Activated naive CD4-positive, alpha-beta T cell treated with anti-CD3 and anti-CD28 coated beads, Interleukin-2, amount 50 U/mL, for 24 hours (primary cell): ENCODE data around the gene CRTC3.

ENCODE experiments used
- H3K27ac Mint-ChIP-seq: one replicate; pipeline ENCODE4 v1.8.0; 2021; ENCODE audit warnings: mild to moderate bottlenecking, mixed read lengths
- H3K27me3 Mint-ChIP-seq: one replicate; pipeline ENCODE4 v1.8.0; 2021; ENCODE audit warnings: mixed read lengths
- H3K36me3 Mint-ChIP-seq: one replicate; pipeline ENCODE4 v1.8.0; 2021; ENCODE audit warnings: mixed read lengths
- H3K4me1 Mint-ChIP-seq: one replicate; pipeline ENCODE4 v1.8.0; 2021; ENCODE audit warnings: mixed read lengths
- H3K4me3 Mint-ChIP-seq: one replicate; pipeline ENCODE4 v1.8.0; 2021; ENCODE audit warnings: mild to moderate bottlenecking, mixed read lengths
- H3K9me3 Mint-ChIP-seq: one replicate; pipeline ENCODE4 v1.8.0; 2021; ENCODE audit warnings: mixed read lengths

The CRTC3 gene, protein sequence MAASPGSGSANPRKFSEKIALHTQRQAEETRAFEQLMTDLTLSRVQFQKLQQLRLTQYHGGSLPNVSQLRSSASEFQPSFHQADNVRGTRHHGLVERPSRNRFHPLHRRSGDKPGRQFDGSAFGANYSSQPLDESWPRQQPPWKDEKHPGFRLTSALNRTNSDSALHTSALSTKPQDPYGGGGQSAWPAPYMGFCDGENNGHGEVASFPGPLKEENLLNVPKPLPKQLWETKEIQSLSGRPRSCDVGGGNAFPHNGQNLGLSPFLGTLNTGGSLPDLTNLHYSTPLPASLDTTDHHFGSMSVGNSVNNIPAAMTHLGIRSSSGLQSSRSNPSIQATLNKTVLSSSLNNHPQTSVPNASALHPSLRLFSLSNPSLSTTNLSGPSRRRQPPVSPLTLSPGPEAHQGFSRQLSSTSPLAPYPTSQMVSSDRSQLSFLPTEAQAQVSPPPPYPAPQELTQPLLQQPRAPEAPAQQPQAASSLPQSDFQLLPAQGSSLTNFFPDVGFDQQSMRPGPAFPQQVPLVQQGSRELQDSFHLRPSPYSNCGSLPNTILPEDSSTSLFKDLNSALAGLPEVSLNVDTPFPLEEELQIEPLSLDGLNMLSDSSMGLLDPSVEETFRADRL

DNA sequence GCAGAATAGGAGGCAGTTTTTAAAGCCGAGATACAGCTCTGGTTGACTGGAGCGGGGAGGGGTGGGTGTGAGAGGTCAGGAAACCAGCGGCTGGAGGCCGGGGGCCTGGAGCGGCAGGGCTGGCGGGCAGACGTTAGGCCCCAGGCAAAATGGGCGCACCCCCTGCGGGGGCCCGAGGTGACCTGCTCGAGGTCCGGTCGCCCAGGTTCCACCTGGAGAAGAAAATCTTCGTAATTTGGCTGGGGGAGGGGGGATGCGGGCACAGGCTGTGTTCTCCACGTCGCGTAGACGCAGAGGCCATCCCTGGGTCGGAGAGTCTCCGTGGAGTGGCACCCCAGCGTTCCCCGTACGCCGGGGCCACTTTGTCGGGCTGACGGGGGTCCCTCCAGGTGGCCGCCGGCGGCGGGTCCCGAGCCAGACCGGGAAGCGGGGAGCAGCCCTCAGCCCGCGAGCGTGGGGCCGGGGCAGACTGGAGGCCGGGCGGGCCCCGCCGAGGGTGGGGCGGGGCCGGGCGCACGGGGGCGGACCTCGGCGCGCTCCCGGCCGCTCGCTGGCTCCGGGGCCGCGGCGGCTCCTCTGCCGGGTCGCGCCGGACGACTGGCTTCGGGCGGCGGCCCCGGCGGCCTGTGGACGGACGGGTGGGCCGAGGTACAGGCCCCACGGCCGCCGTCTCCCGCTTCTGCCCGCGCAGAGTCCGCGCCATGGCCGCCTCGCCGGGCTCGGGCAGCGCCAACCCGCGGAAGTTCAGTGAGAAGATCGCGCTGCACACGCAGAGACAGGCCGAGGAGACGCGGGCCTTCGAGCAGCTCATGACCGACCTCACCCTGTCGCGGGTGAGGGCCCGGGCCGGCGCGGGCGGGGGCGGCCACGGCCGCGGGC lies at the start of gene CRTC3:
Gene CRTC3 (plus strand): TSS at position 553 of the 879 bp plus-strand sequence. CDS start 149 bp downstream, at position 702.
- Mint-ChIP-seq H3K9me3 (no peaks in the 10 kb centered on the region), H3K36me3 (peaks cover 2% of the 10 kb centered on the region), H3K4me3 (peak within 1 kb of the TSS; percentile 95), H3K27me3 (no peaks in the 10 kb centered on the region), H3K4me1 (peaks cover 46% of the 10 kb centered on the region), H3K27ac (peak within 1 kb of the TSS; percentile 97)

DNA sequence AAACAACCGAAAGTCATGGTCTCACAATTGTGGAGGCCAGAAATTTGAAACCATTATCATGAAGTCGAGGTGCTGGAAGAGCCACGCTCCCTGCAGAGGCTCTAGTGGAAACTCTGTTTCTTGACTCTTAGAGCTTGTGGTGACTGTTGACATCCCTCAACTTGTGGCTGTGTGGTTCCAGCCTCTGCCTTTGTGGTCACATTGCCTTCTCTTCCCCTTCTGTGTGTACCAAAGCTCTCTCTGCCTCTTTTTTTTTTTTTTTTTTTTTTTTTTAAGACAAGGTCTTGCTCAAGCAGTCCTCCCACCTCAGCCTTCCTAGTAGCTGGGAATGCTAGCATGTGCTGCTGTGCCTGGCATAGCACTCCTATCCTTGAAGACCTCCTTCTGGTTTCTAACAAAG lies 48.7 kb upstream of the CRTC3 start:
- H3K9me3 Mint-ChIP-seq: no peaks in the 10 kb centered on the region
- H3K36me3 Mint-ChIP-seq: peaks cover 17% of the 10 kb centered on the region
- peaks cover 29% of the 10 kb centered on the region for H3K4me1 Mint-ChIP-seq
- no peak overlapping the region for H3K27ac Mint-ChIP-seq
- no peak overlapping the region for H3K4me3 Mint-ChIP-seq
- H3K27me3 Mint-ChIP-seq: no peaks in the 10 kb centered on the region

DNA sequence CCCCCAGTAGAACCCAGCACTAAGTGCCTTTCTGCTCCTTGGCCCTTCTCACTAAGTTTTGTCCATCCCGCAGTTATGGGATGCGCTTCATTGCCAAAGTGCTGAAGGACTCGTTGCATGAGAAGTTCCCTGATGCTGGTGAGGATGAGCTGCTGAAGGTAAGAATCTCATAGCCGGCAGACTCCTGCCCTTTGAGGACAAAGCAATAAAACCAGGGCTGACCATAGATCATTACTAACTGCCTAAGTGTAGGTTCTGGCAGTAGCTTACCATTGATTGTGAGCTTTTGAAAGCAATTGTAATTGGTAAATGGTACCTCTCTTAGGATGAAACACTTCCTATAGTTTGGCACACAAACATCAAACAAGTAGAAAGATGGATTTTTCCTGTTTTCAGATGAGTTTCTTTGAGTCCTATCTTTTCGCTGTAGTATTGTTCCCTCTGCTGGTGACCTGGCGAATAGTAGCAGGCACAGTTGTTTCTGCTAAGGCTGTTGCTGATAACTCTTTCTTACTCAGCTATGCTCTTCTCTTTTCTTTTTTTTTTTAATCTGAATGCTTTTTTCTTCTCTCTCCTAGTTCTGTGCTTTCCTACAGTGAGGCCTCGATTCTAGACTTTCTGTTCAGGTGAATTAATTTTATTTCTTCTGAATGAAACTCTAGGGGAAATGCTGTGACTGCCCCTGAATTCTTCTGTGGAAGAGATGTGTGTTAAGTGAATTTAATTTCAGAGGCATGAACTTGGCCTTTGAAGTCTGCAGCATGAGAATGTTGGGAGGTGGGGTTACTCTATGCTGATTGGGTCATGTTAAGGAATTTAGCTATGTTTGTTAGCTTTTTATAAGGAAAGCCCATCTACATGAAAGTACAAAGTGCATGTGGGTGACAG lies 47.4 kb upstream of the CRTC3 start:
- Mint-ChIP-seq H3K9me3 (no peaks in the 10 kb centered on the region), H3K27ac (no peak overlapping the region), H3K27me3 (no peaks in the 10 kb centered on the region), H3K4me1 (peaks cover 29% of the 10 kb centered on the region), H3K36me3 (peaks cover 23% of the 10 kb centered on the region), H3K4me3 (no peak overlapping the region)

DNA sequence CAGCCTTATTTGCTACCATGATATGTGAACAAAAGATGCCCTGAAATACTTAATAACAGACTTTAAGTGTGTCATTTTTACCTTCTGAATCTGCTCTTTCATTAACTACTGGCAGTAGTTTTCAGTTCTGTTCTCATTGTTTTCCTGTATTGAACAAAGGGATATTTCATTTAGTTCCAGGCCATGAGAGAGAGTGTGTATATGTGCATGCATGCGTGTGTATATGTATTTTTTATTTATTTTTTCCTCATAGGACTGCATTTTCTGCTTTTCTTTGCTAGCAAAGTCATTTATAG lies 46.8 kb upstream of the CRTC3 start:
- Mint-ChIP-seq H3K36me3 (peaks cover 24% of the 10 kb centered on the region), H3K27me3 (no peaks in the 10 kb centered on the region), H3K9me3 (no peaks in the 10 kb centered on the region), H3K27ac (no peak overlapping the region), H3K4me1 (peaks cover 29% of the 10 kb centered on the region), H3K4me3 (no peak overlapping the region)

DNA sequence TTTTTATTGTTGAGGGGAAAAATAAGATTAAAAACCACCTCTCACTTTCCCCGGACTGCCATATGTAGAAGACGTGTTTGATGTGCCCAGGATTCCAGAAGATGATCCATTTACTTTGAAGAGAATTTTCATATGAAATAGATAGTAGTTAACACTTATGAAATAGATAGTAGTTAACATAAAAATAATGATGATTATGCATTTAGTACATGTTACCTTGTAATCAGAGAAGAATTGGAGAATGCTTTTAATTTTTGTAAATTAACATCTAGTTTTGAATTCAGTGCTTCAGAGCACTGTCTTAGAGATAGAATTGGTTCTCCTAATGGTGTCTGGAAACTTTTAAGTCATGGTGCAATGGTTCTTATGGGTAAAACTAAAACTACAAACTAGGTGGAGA lies 46.1 kb upstream of the CRTC3 start:
- Mint-ChIP-seq H3K4me3 (no peak overlapping the region), H3K9me3 (no peaks in the 10 kb centered on the region), H3K27me3 (no peaks in the 10 kb centered on the region), H3K27ac (no peak overlapping the region), H3K36me3 (peaks cover 24% of the 10 kb centered on the region), H3K4me1 (peaks cover 24% of the 10 kb centered on the region)

DNA sequence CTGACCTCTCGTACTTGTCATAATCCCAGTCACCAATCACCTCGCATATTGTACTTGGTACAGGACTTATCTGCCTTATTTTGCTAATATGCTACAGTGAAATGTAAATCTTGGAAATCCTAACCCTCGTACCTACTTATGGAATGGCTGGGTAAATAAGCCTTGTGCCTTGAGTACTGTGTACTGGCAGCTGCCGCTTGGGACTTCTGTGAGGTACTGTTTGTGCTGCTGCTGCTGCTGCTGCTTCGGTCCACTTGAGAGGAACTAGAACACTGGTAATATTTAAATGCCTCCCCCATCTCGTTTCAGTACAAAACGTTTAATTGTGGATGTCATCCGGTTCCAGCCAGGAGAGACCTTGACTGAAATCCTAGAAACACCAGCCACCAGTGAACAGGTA lies 42.5 kb upstream of the CRTC3 start:
- Mint-ChIP-seq H3K36me3 (peaks cover 34% of the 10 kb centered on the region), H3K9me3 (no peaks in the 10 kb centered on the region), H3K27ac (peak overlapping the region; percentile 46), H3K4me3 (no peak overlapping the region), H3K27me3 (no peaks in the 10 kb centered on the region), H3K4me1 (peaks cover 6% of the 10 kb centered on the region)

DNA sequence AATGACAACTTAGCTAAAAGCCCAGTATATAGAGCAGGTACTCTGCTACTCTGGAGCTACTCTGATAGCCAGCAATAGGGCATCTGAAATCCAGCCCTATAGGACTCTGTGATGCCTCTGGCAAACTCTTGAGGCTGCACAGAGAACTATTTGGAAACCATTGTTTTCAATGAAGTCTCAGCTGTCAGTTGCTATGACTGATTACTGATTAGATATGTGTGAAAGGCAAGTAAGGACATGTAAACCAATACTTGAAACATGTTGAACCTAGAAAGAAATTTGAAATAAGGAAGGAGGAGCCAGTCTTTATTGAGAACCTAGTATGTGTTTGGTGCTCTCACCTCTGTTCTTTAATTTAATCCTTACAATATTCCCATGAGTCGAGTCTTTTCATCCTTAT lies 40.2 kb upstream of the CRTC3 start:
- H3K27ac Mint-ChIP-seq: no peak overlapping the region
- no peaks in the 10 kb centered on the region for H3K27me3 Mint-ChIP-seq
- H3K4me3 Mint-ChIP-seq: no peak overlapping the region
- H3K4me1 Mint-ChIP-seq: peaks cover 18% of the 10 kb centered on the region
- no peaks in the 10 kb centered on the region for H3K9me3 Mint-ChIP-seq
- H3K36me3 Mint-ChIP-seq: peaks cover 34% of the 10 kb centered on the region

DNA sequence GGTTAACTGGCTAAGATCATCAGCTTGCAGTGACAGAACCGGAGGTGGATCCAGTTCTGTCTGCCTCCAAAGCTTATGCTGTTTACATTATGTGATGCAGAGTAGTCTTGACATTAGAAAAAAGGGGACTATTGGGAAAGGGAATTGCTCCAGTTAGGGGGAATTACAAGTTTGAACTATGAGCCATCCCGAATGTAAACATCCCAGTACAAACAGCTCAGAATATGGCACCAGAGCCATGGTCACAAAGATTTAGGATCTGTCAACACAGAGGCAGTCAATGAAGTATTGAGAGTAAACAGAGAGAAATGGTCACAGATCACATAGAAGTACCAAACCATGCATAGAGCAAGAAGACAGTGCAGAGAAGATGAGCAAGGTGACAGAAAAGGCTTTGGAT lies 39.8 kb upstream of the CRTC3 start:
- Mint-ChIP-seq H3K9me3 (no peaks in the 10 kb centered on the region), H3K27ac (peak overlapping the region; percentile 18)

DNA sequence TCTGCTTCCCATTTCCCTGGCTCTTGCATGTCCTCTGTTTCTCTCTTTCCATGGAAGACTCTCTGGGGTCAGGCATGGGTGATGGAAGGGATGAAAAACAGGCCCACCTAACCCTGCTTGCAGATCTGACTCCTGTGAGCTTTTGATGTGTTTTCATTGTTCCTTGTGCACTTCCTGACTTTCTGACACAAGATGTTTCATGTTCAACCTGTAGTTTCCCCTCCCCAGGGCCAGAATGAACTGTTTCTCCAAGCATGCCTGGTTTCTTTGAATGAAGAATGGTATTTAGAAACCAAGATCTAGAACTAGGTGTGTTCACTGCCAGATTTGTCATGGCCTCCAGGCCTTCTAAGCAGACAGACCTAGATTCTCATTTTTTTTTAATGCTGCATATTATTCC lies 36.1 kb upstream of the CRTC3 start:
- Mint-ChIP-seq H3K4me1 (peaks cover 18% of the 10 kb centered on the region), H3K36me3 (peaks cover 27% of the 10 kb centered on the region), H3K4me3 (no peak overlapping the region), H3K27me3 (no peaks in the 10 kb centered on the region), H3K9me3 (no peaks in the 10 kb centered on the region), H3K27ac (peak overlapping the region; percentile 75)

More for the DNA sequence above, 39.8 kb upstream of the CRTC3 start:
- no peak overlapping the region for H3K4me3 Mint-ChIP-seq
- H3K36me3 Mint-ChIP-seq: peaks cover 34% of the 10 kb centered on the region
- H3K4me1 Mint-ChIP-seq: peaks cover 18% of the 10 kb centered on the region
- H3K27me3 Mint-ChIP-seq: no peaks in the 10 kb centered on the region

DNA sequence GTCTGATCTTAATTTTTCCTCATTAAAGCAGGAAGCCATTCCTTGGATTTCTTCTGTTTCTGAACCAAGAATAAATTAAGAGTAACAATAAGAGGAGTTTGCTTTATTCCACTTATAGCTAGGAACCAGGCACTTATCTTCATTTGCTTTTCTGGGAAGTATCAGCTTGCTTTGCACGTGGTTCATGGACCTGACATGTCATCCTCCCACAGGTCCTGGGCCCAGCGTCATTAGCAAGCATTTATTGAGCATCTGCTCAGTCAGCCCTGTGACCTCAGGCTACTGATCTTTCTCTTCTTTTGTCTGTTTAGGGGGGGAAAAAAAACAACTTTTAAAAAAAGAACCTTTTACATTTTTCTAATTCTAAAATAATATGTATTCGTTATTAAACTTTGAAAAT lies 34.7 kb upstream of the CRTC3 start:
- Mint-ChIP-seq H3K27me3 (no peaks in the 10 kb centered on the region), H3K36me3 (peaks cover 28% of the 10 kb centered on the region), H3K4me3 (no peak overlapping the region), H3K4me1 (peaks cover 18% of the 10 kb centered on the region), H3K27ac (peak overlapping the region; percentile 17), H3K9me3 (no peaks in the 10 kb centered on the region)

DNA sequence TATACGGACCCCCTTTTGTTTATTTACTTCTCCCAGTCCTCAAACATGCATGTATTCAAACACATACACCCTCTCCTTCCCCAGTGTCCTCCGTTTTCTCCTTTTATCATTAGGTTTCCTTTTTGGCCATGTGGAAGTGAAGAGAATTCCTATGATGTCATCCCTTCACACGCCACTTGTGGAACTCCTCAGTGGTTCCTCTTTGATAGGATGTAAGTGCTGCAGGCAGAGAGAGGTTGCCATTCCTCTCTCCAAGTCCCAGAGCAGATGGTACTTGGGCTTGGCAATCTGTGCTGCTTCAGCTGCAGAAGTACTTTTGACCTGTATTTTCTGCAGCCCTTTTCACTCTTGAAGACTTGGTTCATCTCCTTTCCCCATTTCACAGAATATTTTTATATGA lies 32.9 kb upstream of the CRTC3 start:
- Mint-ChIP-seq H3K4me3 (no peak overlapping the region), H3K36me3 (peaks cover 23% of the 10 kb centered on the region)

DNA sequence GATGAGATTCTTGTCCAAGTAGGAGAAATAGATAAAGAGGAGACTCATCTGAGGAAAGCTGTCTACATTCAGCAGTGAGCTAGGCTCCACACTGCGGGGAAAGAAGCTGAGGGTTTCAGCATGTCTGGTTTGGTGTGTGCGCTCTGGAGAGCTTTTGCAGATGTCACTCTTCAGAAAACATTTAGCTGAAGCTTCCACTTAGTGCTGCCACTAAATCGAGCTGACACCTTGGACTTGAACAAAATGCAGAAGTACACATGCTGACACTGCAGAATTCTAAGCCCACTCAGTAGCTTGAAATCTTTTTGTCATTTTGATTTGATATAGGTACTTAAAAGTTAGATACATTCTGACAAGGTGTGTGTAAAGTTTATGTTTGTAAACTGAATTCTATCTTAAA lies 32.3 kb upstream of the CRTC3 start:
- peaks cover 24% of the 10 kb centered on the region for H3K36me3 Mint-ChIP-seq
- peaks cover 18% of the 10 kb centered on the region for H3K4me1 Mint-ChIP-seq
- H3K27ac Mint-ChIP-seq: no peak overlapping the region
- H3K27me3 Mint-ChIP-seq: no peaks in the 10 kb centered on the region
- H3K4me3 Mint-ChIP-seq: no peak overlapping the region
- H3K9me3 Mint-ChIP-seq: no peaks in the 10 kb centered on the region

More for the DNA sequence above, 32.9 kb upstream of the CRTC3 start:
- no peaks in the 10 kb centered on the region for H3K27me3 Mint-ChIP-seq
- H3K4me1 Mint-ChIP-seq: peaks cover 18% of the 10 kb centered on the region
- no peak overlapping the region for H3K27ac Mint-ChIP-seq
- H3K9me3 Mint-ChIP-seq: no peaks in the 10 kb centered on the region

DNA sequence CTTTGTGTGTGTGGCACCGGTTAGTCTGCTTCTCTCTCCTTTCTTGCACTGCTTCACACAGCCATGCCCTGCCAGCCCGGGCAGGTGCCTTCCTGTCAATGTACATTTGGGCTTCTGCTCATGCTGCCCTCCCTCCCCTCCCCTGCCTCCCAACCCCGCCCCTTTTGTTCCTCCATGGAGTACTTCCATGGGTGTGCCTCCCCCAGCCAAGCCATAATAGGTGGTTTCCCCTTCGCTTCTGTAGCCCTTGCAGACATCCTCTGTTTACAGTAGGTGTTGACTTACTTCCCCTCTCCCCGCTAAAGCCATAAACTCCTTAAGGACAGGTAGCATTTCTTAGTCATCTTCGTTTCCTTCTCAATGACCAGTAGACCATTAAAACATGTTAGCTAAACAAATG lies 31.8 kb upstream of the CRTC3 start:
- Mint-ChIP-seq H3K27ac (peak overlapping the region; percentile 43), H3K36me3 (peaks cover 20% of the 10 kb centered on the region), H3K27me3 (no peaks in the 10 kb centered on the region), H3K4me1 (peaks cover 14% of the 10 kb centered on the region), H3K4me3 (no peak overlapping the region), H3K9me3 (no peaks in the 10 kb centered on the region)

DNA sequence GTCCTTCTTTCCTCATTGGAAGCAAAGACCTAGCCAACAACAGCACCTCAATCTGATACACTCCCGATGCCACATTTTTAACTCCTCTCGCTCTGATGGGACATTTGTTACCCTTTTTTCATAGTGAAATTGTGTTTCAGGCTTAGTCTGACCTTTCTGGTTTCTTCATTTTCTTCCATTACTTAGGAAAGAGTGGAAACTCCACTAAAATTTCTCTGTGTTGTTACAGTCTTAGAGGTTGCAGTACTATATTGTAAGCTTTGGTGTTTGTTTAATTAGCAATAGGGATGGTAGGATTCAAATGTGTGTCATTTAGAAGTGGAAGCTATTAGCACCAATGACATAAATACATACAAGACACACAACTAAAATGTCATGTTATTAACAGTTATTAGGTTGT lies 29.6 kb upstream of the CRTC3 start:
- no peaks in the 10 kb centered on the region for H3K4me1 Mint-ChIP-seq
- no peak overlapping the region for H3K4me3 Mint-ChIP-seq
- H3K27me3 Mint-ChIP-seq: no peaks in the 10 kb centered on the region
- H3K9me3 Mint-ChIP-seq: no peaks in the 10 kb centered on the region
- no peak overlapping the region for H3K27ac Mint-ChIP-seq
- H3K36me3 Mint-ChIP-seq: peaks cover 13% of the 10 kb centered on the region

DNA sequence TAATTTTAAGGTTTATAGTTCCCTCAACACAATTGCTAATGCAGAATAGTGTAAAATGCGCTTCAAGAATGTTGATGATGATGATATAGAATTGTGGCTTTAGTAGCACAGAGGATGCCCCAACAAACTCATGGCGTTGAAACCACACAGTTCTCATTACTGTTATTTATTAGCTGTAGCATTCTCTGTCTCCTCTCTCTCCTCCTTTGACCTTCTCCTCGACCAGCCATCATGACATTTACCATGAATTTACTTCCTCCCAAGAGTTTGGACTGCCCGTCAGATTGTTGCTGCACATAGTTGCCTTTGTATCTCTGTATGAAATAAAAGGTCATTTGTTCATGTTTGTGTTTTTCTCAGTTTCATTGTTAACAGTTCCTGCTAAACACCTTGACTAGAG lies 27.8 kb upstream of the CRTC3 start:
- Mint-ChIP-seq H3K4me1 (no peaks in the 10 kb centered on the region), H3K9me3 (no peaks in the 10 kb centered on the region), H3K27ac (no peak overlapping the region), H3K27me3 (no peaks in the 10 kb centered on the region), H3K4me3 (no peak overlapping the region), H3K36me3 (peaks cover 11% of the 10 kb centered on the region)
